Measurements from ENCODE around the gene ZXDB. TPM values are rescaled to one million over a fixed set of nuclear protein-coding genes. Genes with fewer than 3 reads are reported as not detected.
"Not testable (repeated sequence)": the region's sequence is repeated elsewhere in the genome, so short reads cannot be mapped to it uniquely, and the experiment has no call there.

The ZXDB gene
- total RNA-seq, 3 donors from 2014 or later (not counting 1 experiment from before 2014, with no cell fraction given) = 16.2 to 18.0 (median 17.7) TPM

DNA sequence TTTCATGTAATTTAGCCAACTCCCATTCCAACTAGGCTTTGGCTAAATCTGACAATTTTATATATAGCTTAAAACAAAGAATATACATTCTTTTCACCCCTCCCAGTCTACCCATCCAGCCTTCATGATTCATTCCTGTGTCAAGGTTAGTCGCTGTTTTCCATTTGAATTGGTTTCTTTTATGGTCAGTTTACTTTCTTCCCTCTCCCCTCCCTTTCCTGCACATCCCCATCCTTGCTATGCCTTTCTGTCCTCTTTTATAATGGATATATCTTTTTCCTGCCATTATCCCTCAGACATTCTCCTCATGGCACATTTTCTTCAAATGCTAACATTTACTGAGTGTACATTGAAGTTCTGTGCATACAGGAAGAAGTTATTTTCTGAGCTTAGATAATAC is 4.7 kb downstream of the ZXDB start:
- H3K4me1 Mint-ChIP-seq = peaks cover 23 to 35% of the 10 kb centered on the region in 2 donors
- no peaks in the 10 kb centered on the region for H3K36me3 ChIP-seq (ENCODE audit: control insufficient read depth, insufficient read depth, low read length)
- H3K9me3 Mint-ChIP-seq = no peaks in the 10 kb centered on the region
- H3K27me3 ChIP-seq (ENCODE audit: control insufficient read depth, insufficient read depth, low read length) = no peaks in the 10 kb centered on the region
- intact Hi-C loops (cut with micrococcal nuclease) = no loop called here
- no peaks in the 10 kb centered on the region for H3K9me3 ChIP-seq (ENCODE audit: control insufficient read depth, insufficient read depth, low read length)
- no peaks in the 10 kb centered on the region for H3K27me3 Mint-ChIP-seq (ENCODE audit: low read depth in 2 of 2)
- no peaks in the 10 kb centered on the region for H3K36me3 Mint-ChIP-seq
- no CpG with 5 or more reads among the region's 1 CpG for WGBS (ENCODE audit: insufficient coverage)
- H3K27ac ChIP-seq (ENCODE audit: low read length) = no peak overlapping the region
- H3K4me3 Mint-ChIP-seq = peak overlapping the region; percentile 45
- peaks cover 7% of the 10 kb centered on the region for H3K4me1 ChIP-seq (ENCODE audit: control insufficient read depth, insufficient read depth, low read length)
- DNase-seq (no peak), ATAC-seq (no peak)
- no peak overlapping the region for H3K4me3 ChIP-seq (ENCODE audit: low read length)
- TF ChIP-seq, protein P1, sequence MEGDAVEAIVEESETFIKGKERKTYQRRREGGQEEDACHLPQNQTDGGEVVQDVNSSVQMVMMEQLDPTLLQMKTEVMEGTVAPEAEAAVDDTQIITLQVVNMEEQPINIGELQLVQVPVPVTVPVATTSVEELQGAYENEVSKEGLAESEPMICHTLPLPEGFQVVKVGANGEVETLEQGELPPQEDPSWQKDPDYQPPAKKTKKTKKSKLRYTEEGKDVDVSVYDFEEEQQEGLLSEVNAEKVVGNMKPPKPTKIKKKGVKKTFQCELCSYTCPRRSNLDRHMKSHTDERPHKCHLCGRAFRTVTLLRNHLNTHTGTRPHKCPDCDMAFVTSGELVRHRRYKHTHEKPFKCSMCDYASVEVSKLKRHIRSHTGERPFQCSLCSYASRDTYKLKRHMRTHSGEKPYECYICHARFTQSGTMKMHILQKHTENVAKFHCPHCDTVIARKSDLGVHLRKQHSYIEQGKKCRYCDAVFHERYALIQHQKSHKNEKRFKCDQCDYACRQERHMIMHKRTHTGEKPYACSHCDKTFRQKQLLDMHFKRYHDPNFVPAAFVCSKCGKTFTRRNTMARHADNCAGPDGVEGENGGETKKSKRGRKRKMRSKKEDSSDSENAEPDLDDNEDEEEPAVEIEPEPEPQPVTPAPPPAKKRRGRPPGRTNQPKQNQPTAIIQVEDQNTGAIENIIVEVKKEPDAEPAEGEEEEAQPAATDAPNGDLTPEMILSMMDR (IDR thresholded peaks at IDR 0.05) = no peak
- no peak overlapping the region for H3K27ac Mint-ChIP-seq

DNA sequence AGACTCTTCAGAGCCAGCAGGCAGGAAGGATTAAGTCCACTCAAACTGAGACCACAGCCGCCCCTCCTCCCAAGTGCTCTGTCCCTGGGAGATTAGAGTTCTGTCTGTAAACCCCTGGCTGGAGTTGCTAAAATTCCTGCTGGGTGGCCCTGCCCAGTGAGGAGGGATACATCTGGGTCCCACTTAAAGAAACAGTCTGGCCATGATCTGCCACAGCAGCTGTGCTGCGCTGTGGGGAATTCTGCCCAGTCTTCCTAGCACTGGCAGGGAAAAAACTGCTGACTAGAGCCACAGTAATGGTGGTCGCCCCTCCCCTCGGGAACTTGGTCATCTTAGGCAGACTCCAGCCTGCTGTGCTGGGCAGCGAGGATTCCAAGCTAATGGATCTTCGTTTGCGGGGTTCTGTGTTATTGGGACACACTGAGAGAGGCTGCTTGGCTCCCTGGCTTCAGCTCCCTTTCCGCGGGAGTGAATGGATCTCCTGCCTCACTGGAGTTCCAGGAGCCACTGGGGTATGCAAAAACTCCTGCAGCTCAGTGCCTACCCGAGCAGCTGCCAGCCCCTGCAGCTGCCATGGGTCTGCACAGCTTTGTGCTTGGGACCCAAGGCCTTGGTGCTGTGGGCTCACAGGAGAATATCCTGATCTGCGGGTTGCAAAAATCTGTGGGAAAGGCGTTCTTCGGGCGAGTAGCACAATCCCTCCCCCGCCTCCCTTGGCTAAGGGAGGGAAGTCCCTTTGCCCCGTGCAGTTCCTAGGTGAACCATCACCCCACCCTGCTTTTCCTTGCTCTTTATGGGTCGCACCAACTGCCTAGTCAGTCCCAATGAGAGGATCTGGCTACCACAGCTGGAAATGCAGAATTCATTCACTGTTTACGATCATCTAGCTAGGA is 15.7 kb downstream of the ZXDB start:
- ATAC-seq (no peak), DNase-seq (no peak)
- H3K4me1 Mint-ChIP-seq = peaks cover 0 to 14% of the 10 kb centered on the region in 2 donors
- H3K4me1 ChIP-seq (ENCODE audit: control insufficient read depth, insufficient read depth, low read length) = no peaks in the 10 kb centered on the region
- H3K27ac Mint-ChIP-seq = no peak overlapping the region
- H3K27me3 Mint-ChIP-seq (ENCODE audit: low read depth in 2 of 2) = no peaks in the 10 kb centered on the region
- H3K4me3 Mint-ChIP-seq = no peak overlapping the region
- TF ChIP-seq, protein P1 (IDR thresholded peaks at IDR 0.05) = no peak
- no peaks in the 10 kb centered on the region for H3K27me3 ChIP-seq (ENCODE audit: control insufficient read depth, insufficient read depth, low read length)
- no peaks in the 10 kb centered on the region for H3K9me3 ChIP-seq (ENCODE audit: control insufficient read depth, insufficient read depth, low read length)
- no peak overlapping the region for H3K27ac ChIP-seq (ENCODE audit: low read length)
- H3K9me3 Mint-ChIP-seq = no peaks in the 10 kb centered on the region
- no peak overlapping the region for H3K4me3 ChIP-seq (ENCODE audit: low read length)
- intact Hi-C loops (cut with micrococcal nuclease) = no loop called here
- whole genome bisulfite sequencing (ENCODE audit: insufficient coverage) = 96% methylated on average over 16 of the region's 18 CpGs
- H3K36me3 ChIP-seq (ENCODE audit: control insufficient read depth, insufficient read depth, low read length) = no peaks in the 10 kb centered on the region
- no peaks in the 10 kb centered on the region for H3K36me3 Mint-ChIP-seq

DNA sequence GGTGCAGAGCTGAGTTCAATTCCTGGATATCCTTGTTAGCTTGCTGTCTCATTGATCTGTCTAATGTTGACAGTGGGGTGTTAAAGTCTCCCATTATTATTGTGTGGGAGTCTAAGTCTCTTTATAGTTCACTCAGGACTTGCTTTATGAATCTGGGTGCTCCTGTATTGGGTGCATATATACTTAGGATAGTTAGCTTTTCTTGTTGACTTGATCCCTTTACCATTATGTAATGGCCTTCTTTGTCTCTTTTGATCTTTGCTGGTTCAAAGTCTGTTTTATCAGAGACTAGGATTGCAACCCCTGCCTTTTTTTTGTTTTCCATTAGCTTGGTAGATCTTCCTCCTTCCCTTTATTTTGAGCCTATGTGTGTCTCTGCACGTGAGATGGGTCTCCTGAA is 21.5 kb downstream of the ZXDB start:
- H3K36me3 ChIP-seq (ENCODE audit: control insufficient read depth, insufficient read depth, low read length); H3K4me3 Mint-ChIP-seq; ATAC-seq; H3K4me1 Mint-ChIP-seq; H3K4me1 ChIP-seq (ENCODE audit: control insufficient read depth, insufficient read depth, low read length); H3K27me3 ChIP-seq (ENCODE audit: control insufficient read depth, insufficient read depth, low read length); H3K27ac ChIP-seq (ENCODE audit: low read length); intact Hi-C loops (cut with micrococcal nuclease); H3K4me3 ChIP-seq (ENCODE audit: low read length); DNase-seq; H3K27ac Mint-ChIP-seq; H3K9me3 ChIP-seq (ENCODE audit: control insufficient read depth, insufficient read depth, low read length): not testable (repeated sequence)
- Mint-ChIP-seq H3K27me3 (ENCODE audit: low read depth in 2 of 2) (peaks cover 0 to 28% of the 10 kb centered on the region in 2 donors), H3K9me3 (peaks cover 4 to 13% of the 10 kb centered on the region in 2 donors), H3K36me3 (peaks cover 18% of the 10 kb centered on the region)
- no CpG with 5 or more reads among the region's 1 CpG for WGBS (ENCODE audit: insufficient coverage)

DNA sequence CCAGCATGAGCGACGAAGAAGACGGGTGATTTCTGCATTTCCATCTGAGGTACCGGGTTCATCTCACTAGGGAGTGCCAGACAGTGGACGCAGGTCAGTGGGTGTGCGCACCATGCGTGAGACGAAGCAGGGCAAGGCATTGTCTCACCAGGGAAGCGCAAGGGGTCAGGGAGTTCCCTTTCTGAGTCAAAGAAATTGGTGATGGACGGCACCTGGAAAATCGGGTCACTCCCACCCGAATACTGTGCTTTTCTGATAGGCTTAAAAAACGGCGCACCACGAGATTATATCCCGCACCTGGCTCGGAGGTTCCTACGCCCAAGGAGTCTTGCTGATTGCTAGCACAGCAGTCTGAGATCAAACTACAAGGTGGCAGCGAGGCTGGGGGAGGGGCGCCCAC is 37.6 kb downstream of the ZXDB start:
- intact Hi-C loops (cut with micrococcal nuclease); H3K27me3 ChIP-seq (ENCODE audit: control insufficient read depth, insufficient read depth, low read length); H3K27ac ChIP-seq (ENCODE audit: low read length); H3K4me1 ChIP-seq (ENCODE audit: control insufficient read depth, insufficient read depth, low read length); ATAC-seq; H3K27ac Mint-ChIP-seq; H3K4me1 Mint-ChIP-seq; H3K27me3 Mint-ChIP-seq (ENCODE audit: low read depth in 2 of 2); H3K36me3 ChIP-seq (ENCODE audit: control insufficient read depth, insufficient read depth, low read length); H3K4me3 Mint-ChIP-seq; H3K4me3 ChIP-seq (ENCODE audit: low read length); H3K36me3 Mint-ChIP-seq; H3K9me3 ChIP-seq (ENCODE audit: control insufficient read depth, insufficient read depth, low read length); DNase-seq: not testable (repeated sequence)
- WGBS (ENCODE audit: insufficient coverage) = 96% methylated on average over 20 of the region's 20 CpGs
- peaks cover 2 to 13% of the 10 kb centered on the region in 2 donors for H3K9me3 Mint-ChIP-seq
